ACC112 (cell line): Measurements from ENCODE around the gene EGR1.
A peak's percentile ranks its signal among the peaks of the same experiment; 100 is the strongest.

ENCODE experiments used
- H2AFZ ChIP-seq: fragments of 200-600 bp; sonication (generic); one replicate; pipeline ENCODE4 v1.6.0; 2017; ENCODE audit warnings: antibody characterized with exemption, low read length; ENCODE audit not compliant: unreplicated experiment
- H3K27ac ChIP-seq: fragments of 200-600 bp; sonication (generic); 2 replicates; pipeline ENCODE4 v1.5.1; 2014; ENCODE audit warnings: low read depth, mild to moderate bottlenecking, antibody characterized with exemption, low read length, moderate library complexity
- H3K27me3 ChIP-seq: fragments of 200-600 bp; sonication (generic); 2 replicates; pipeline ENCODE4 v1.6.1; 2014; ENCODE audit warnings: mild to moderate bottlenecking, antibody characterized with exemption, low read length, moderate library complexity, mixed read lengths; ENCODE audit not compliant: insufficient read depth
- H3K36me3 ChIP-seq: fragments of 200-600 bp; sonication (generic); 2 replicates; pipeline ENCODE4 v1.6.1; 2016; ENCODE audit warnings: mild to moderate bottlenecking, antibody characterized with exemption, low read length, moderate library complexity, mixed read lengths; ENCODE audit not compliant: insufficient read depth
- H3K4me1 ChIP-seq: fragments of 200-600 bp; sonication (generic); one replicate; pipeline ENCODE4 v1.6.1; 2016; ENCODE audit warnings: low read length, mixed read lengths; ENCODE audit not compliant: insufficient read depth, unreplicated experiment, control insufficient read depth
- H3K4me3 ChIP-seq: fragments of 200-600 bp; sonication (generic); 2 replicates; pipeline ENCODE4 v1.5.1; 2014; ENCODE audit warnings: mild to moderate bottlenecking, low read depth, low read length
- H3K79me2 ChIP-seq: fragments of 200-600 bp; sonication (generic); one replicate; pipeline ENCODE4 v1.6.0; 2016; ENCODE audit warnings: low read length; ENCODE audit not compliant: control insufficient read depth, unreplicated experiment, insufficient read depth

The EGR1 gene

GRCh38 chr5:138465261-138466124 is at the start of gene EGR1:
EGR1 (plus strand) TSS chr5:138465479; CDS start chr5:138465762, 283 bp downstream.
- peaks cover 17% of the 10 kb centered on the region; the same call in 1 of the 2 replicates for H3K36me3 ChIP-seq
- peak within 1 kb of the TSS; percentile 83 for H2AFZ ChIP-seq
- H3K4me1 ChIP-seq = peaks cover 13% of the 10 kb centered on the region
- H3K4me3 ChIP-seq = peak within 1 kb of the TSS; percentile 90
- peak within 1 kb of the TSS; percentile 93 for H3K27ac ChIP-seq
- H3K79me2 ChIP-seq = peaks cover 16% of the 10 kb centered on the region
- H3K27me3 ChIP-seq = no peaks in the 10 kb centered on the region

- Histone ChIP-seq H3K4me3 (no peak overlapping the region), H3K27me3 (no peaks in the 10 kb centered on the region), H2AFZ (no peak overlapping the region), H3K4me1 (no peaks in the 10 kb centered on the region), H3K27ac (no peak overlapping the region), H3K79me2 (no peaks in the 10 kb centered on the region), H3K36me3 (peaks cover 4% of the 10 kb centered on the region)
These were observed 46.8 kb upstream of the EGR1 start for GRCh38 chr5:138418444-138418843.

- no peak overlapping the region for H3K4me3 ChIP-seq
- H3K4me1 ChIP-seq = no peaks in the 10 kb centered on the region
- H3K27me3 ChIP-seq = no peaks in the 10 kb centered on the region
- no peak overlapping the region for H3K27ac ChIP-seq
- H2AFZ ChIP-seq = no peak overlapping the region
- H3K36me3 ChIP-seq = peaks cover 15% of the 10 kb centered on the region
- no peaks in the 10 kb centered on the region for H3K79me2 ChIP-seq
These were observed 40.2 kb upstream of the EGR1 start for GRCh38 chr5:138425079-138425478.

- Histone ChIP-seq H3K27ac (no peak overlapping the region), H3K27me3 (no peaks in the 10 kb centered on the region), H3K79me2 (no peaks in the 10 kb centered on the region), H3K4me1 (no peaks in the 10 kb centered on the region), H3K4me3 (no peak overlapping the region), H2AFZ (no peak overlapping the region), H3K36me3 (peaks cover 10% of the 10 kb centered on the region)
These were observed 29.3 kb upstream of the EGR1 start for GRCh38 chr5:138435943-138436342.

- Histone ChIP-seq H3K4me3 (peak overlapping the region; percentile 80), H3K4me1 (no peaks in the 10 kb centered on the region), H2AFZ (no peak overlapping the region), H3K27ac (no peak overlapping the region), H3K79me2 (no peaks in the 10 kb centered on the region), H3K36me3 (peaks cover 10% of the 10 kb centered on the region), H3K27me3 (no peaks in the 10 kb centered on the region)
These were observed 27.1 kb upstream of the EGR1 start for GRCh38 chr5:138438003-138438723.

- H3K4me3 ChIP-seq = peak within 1 kb of the TSS; percentile 80
- H3K36me3 ChIP-seq = peaks cover 10% of the 10 kb centered on the region
- H3K27me3 ChIP-seq = no peaks in the 10 kb centered on the region
- no peaks in the 10 kb centered on the region for H3K79me2 ChIP-seq
- no peak within 1 kb of the TSS for H3K27ac ChIP-seq
- peak within 1 kb of the TSS; percentile 72 for H2AFZ ChIP-seq
- H3K4me1 ChIP-seq = no peaks in the 10 kb centered on the region
These were observed 26.4 kb upstream of the EGR1 start, which contains the start of gene REEP2 for GRCh38 chr5:138438724-138439476. REEP2 (plus strand) TSS chr5:138439057; CDS start chr5:138439209, 152 bp downstream.

- Histone ChIP-seq H2AFZ (peak overlapping the region; percentile 72), H3K27me3 (no peaks in the 10 kb centered on the region), H3K4me3 (peak overlapping the region; percentile 80), H3K27ac (no peak overlapping the region), H3K79me2 (no peaks in the 10 kb centered on the region), H3K4me1 (no peaks in the 10 kb centered on the region), H3K36me3 (peaks cover 10% of the 10 kb centered on the region)
These were observed 25.7 kb upstream of the EGR1 start for GRCh38 chr5:138439477-138440158.

GRCh38 chr5:138440159-138441073 is 24.9 kb upstream of the EGR1 start:
- H2AFZ ChIP-seq = no peak overlapping the region
- no peak overlapping the region for H3K27ac ChIP-seq
- no peaks in the 10 kb centered on the region for H3K79me2 ChIP-seq
- H3K4me1 ChIP-seq = no peaks in the 10 kb centered on the region
- H3K27me3 ChIP-seq = no peaks in the 10 kb centered on the region
- H3K4me3 ChIP-seq = no peak overlapping the region
- peaks cover 3% of the 10 kb centered on the region; the same call in 1 of the 2 replicates for H3K36me3 ChIP-seq

- no peak overlapping the region for H3K4me3 ChIP-seq
- no peaks in the 10 kb centered on the region for H3K4me1 ChIP-seq
- H2AFZ ChIP-seq = no peak overlapping the region
- H3K36me3 ChIP-seq = no peaks in the 10 kb centered on the region
- H3K27me3 ChIP-seq = no peaks in the 10 kb centered on the region
- H3K27ac ChIP-seq = no peak overlapping the region
- no peaks in the 10 kb centered on the region for H3K79me2 ChIP-seq
These were observed 24.1 kb upstream of the EGR1 start for GRCh38 chr5:138441221-138441620.
